GM21360 (cell line): Measurements from ENCODE around the gene FGD5.

Source experiments
- ATAC-seq: cut with Tn5 transposase; IDR thresholded peaks from one replicate; pipeline ENCODE4 v1.9.1; 2021; ENCODE audit warnings: mild to moderate bottlenecking, moderate library complexity; ENCODE audit not compliant: unreplicated experiment

Gene FGD5

GRCh38 chr3:14921811-14922705 lies 103.3 kb downstream of the FGD5 start:
- no peak for ATAC-seq

DNA sequence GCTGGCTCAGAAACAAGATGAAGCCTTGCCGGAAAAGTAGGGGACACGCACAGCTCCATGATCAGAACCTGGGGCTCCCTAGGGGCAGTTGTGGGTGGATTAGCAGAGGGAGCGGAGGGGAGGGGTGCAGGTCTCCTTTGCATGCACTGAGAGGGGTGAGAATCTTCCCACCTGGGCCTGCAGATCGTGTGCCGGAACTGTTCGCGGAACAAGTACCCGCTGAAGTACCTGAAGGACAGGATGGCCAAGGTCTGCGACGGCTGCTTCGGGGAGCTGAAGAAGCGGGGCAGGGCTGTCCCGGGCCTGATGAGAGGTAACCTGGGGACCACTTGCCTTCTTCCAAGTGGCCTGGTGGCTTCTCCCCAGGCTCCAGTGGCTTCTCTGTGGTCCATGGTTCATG lies 104.1 kb downstream of the FGD5 start:
- no peak for ATAC-seq

DNA sequence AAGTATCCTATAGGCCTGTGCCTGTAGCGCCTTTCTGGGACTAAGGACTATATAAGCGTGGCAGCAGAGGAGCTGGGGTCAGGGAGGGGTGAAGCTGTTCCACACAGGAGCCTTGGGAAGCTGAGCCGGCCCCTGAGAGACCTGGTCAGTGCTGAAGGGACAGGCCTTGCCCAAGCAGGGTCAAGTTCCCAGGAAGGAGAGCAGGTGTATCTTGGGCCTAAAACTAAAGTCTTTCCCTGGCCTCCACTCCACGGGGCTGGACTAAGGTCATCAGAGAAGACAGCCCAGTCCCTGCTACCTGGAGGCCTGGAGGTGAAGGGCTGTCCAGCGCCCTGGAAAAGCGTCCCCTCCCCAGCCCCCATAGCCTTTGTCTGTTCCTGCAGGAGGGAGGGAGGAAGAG lies 104.7 kb downstream of the FGD5 start:
- ATAC-seq: no peak

DNA sequence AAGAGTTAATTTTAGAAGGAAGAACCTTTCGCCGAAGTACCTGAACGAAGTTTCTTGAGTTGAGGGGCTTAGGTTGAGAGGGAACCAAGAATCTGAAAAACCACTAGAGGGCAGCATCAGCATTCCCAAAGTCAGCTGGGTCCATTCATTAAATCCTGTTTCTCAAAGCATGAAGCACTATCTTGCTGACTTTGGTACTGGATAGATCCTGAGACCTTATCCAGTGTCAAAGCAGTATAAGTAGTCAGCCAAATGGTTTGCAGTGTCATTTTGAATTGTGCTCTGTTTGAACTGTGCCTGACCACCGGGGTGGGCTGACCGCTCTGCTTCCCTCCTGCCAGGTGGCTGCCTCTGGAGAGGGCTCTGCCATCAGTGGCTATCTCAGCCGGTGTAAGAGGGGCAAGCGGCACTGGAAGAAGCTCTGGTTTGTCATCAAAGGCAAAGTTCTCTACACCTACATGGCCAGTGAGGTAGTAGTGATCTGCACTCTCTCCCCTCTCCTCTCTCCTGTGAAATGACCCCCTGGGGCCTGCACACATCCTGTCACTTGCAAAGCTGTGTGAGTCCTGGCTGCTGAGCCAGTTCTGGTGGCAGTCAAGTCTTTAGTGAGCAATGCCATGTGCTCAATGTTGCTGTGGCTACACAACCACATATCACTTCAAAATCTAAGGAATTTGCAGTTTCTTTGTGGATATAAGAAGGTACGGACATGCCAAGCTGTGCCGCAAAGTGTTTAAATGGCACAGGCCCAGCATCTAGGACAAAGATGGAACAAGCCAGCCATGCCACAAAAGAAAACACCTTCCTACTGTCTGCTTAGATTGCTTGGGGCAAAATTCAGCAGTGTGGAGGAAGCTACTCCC lies 107.2 kb downstream of the FGD5 start:
- ATAC-seq: no peak

GRCh38 chr3:14926592-14926991 lies 107.8 kb downstream of the FGD5 start:
- ATAC-seq: no peak

DNA sequence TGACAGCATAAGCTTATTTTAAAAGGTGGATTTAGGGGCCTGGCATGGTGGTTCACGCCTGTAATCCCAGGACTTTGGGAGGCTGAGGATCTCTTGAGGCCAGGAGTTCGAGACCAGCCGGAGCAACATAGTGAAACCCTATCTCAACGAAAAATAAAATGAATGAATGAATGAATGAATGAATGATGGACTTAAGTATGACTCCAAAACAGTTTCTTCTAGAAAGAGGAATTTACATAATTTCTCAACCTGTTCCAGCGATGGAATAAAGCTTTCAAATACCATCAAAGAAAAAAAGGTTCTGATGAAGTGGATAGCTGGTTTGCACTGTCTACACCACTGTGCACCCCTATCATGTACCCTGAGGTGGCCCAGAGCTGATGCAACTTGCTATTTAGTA lies 108.5 kb downstream of the FGD5 start:
- no peak for ATAC-seq

- ATAC-seq: no peak
Observed at GRCh38 chr3:14929310-14930074, 110.7 kb downstream of the FGD5 start.

GRCh38 chr3:14933820-14934425 lies 115.2 kb downstream of the FGD5 start:
- ATAC-seq: no peak

GRCh38 chr3:14935592-14936345 lies 117.0 kb downstream of the FGD5 start:
- ATAC-seq: no peak

DNA sequence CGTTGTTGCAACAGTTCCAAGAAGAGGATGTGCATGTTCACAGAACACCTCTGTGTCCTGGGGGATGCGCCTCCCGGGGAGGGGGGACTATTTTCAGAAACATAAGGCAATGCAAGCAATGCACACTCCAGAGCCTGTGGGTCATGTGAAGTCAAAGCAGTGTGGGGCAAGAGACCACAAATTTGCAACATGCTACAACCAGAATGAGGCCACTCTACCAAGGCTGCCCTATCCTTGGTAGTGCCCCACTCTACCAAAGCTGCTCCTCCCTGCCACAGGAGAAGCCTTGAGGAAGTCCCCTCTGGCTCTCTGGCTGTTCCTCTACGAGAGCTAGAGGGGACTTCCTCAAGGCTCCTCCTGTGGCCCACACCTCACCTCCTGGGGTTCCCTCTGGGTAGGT lies 120.2 kb downstream of the FGD5 start:
- no peak for ATAC-seq

- no peak for ATAC-seq
Observed at GRCh38 chr3:14941871-14942270, 123.1 kb downstream of the FGD5 start.

GRCh38 chr3:14943042-14943441 lies 124.3 kb downstream of the FGD5 start:
- ATAC-seq: no peak

GRCh38 chr3:14946236-14946635 lies 127.5 kb downstream of the FGD5 start:
- ATAC-seq: no peak

- no peak for ATAC-seq
Observed at GRCh38 chr3:14946739-14947099, 128.0 kb downstream of the FGD5 start.

DNA sequence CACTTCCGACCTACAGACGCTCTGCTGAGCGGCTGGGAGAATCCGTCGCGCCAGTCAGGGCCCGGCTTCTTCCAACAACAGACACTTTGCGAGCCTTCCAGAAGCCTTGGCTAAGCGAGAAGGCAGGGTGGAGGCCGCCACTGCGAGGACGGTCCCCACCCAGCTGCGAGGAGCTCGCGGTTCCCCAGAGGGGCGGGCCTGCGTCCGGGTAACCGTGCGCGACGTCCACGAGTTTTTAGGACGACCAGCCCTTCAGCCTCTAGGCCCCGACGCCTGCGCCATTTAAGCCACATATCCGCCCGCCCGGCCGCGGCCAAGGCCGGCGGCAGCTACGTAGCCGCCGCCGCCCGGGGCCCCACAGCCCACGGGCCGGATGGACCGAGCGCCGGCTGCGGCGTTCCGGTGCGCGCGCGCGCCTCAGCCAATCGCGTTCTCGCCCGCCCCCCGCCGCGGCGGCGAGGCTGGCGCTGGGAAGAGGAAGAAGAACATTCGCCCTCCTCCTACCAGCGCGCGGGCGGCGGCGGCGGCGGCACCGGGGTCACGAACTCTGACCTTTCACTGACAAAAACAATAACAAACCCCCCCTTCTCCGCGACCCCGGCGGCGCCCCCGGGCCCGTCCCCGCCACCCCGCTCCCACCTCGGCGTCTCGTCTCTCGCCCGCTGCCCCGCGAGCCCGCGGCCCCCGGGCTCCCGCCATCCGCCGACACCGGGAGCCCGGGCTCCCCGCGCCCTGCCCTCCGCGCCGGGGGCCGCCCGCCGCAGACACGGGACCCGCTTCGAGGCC lies 128.5 kb downstream of the FGD5 start, which contains the start of gene NR2C2:
TSS of gene NR2C2 (plus strand) at position 484 of the 786 bp plus-strand sequence. CDS start 56,332 bp downstream, outside the sequence.
- ATAC-seq: peak; percentile 38

DNA sequence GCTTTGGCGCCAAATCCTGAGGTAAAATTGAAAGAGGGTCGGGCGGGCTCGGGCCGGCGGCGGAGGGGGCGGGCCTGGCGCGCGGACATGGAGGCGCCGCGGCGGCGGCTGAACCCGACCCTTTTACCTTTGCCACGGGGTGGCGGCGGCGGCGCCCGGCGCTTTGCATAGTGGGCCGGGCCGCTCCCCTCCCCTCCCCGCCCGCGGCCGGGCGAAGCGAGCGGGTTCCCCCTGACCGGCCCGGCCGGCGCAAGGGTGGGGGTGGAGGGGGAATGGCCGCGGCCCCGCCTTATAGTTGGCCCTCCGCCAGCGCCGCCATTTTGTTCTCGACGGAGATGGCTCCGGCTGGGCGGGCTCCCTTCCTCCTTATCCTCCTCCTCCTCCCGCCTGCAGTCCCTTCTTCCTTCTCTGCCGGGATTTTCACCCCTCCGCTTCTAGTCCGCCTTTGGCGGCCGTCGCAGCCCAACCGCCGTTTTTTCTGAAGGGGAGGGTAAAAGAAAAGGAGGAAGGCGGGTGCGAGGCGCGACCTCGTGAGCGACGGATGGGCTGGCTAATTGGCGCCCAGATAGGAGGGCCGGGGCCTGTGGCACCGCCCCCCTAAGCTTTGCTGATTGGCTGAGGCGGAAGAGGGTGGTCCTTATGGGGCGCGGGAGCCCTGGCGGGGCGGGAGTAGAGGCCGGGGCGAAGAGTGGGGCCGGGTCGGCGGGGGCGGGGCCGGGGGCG lies 129.3 kb downstream of the FGD5 start:
- peak; percentile 86 for ATAC-seq

DNA sequence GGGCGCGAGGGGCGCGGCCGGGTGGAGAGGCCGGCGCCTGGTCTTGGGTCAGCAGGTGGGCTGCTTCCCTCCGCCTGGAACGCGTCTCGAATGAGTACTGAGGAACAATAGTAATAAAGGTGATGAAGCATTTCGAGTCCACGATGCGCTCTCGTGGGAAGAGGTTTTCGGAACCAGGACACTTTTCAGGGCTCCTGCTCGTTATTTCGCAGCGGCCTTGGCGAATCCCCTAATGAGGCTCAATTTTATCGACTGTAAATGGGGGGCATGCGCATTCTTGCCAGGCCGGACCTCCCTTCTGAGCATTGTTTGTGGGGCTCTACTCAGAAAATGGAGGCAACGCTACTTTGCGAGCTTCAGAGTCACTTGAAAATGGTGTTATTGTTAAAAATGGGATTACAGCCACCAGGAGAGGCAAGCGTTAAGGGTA lies 129.9 kb downstream of the FGD5 start:
- ATAC-seq: no peak

DNA sequence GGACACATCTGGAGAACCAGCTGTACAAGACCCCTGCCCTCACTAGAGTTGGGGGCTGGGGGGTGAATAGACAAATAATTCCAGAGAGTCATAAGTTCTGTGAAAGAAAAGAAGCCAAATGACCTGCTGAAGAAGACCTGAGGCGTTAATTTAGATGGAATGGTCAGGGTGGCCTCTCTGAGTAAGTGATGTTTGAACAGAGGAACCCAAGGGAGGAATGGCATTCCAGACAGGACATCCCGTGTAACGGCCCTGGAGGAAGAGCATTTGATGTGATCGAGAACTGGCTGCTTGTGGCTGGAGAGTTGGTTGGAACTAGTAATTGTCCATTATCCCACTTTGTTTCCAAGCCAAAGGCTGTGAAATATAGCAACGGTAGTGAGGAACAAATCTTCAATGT lies 130.4 kb downstream of the FGD5 start:
- ATAC-seq: no peak
